AG09309 (cell line): ENCODE data around the gene GPR152.
A peak's percentile ranks its signal among the peaks of the same experiment; 100 is the strongest.
"Not testable (repeated sequence)": the region's sequence is repeated elsewhere in the genome, so short reads cannot be mapped to it uniquely, and the experiment has no call there.

Experiments
- DNase-seq: peaks from one replicate; pipeline ENCODE4 v3.0.0-alpha.2; 2010; ENCODE audit warnings: low read depth
- H3K4me3 ChIP-seq: 2 replicates; pipeline ENCODE4 v1.5.1; 2011; ENCODE audit warnings: mild to moderate bottlenecking, low read depth, low read length, moderate library complexity; ENCODE audit not compliant: control insufficient read depth
- TF ChIP-seq, protein P1 (sequence below): IDR thresholded peaks from 2 replicates; pipeline ENCODE4 v1.5.1; 2011; ENCODE audit warnings: mild to moderate bottlenecking, low read depth, low read length, inconsistent platforms; ENCODE audit not compliant: insufficient read depth, control insufficient read depth; ENCODE audit errors: missing control alignments

Gene GPR152

DNA sequence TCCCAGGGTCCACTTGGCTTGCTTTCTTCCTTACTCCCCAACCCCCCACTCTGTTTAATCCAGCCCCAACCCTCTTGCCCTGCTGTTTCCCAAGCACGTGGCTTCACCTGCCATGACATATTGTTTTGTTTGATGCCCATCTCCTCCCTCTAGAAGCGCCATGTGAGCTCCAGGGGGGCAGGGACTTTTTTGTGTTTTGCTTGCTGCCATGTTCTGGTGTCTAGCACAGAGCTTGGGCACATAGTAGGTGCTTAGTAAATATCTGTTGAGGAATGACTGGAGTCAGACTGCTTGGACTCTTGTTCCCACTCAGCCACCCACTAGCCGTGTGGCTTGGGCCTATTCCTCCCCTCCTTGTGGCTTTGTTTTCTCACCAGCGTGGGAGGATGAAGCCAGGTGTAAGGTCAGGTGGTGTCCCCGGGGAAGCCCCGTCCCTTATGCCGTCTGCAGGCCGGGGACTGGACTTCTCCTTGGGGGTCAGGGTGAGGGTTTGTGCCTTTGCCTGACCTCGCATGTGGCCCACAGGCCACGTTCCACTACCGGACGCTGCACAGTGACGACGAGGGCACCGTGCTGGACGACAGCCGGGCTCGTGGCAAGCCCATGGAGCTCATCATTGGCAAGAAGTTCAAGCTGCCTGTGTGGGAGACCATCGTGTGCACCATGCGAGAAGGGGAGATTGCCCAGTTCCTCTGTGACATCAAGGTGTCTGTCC is 34.1 kb upstream of the GPR152 start:
- no peak for DNase-seq
- TF ChIP-seq, protein P1, sequence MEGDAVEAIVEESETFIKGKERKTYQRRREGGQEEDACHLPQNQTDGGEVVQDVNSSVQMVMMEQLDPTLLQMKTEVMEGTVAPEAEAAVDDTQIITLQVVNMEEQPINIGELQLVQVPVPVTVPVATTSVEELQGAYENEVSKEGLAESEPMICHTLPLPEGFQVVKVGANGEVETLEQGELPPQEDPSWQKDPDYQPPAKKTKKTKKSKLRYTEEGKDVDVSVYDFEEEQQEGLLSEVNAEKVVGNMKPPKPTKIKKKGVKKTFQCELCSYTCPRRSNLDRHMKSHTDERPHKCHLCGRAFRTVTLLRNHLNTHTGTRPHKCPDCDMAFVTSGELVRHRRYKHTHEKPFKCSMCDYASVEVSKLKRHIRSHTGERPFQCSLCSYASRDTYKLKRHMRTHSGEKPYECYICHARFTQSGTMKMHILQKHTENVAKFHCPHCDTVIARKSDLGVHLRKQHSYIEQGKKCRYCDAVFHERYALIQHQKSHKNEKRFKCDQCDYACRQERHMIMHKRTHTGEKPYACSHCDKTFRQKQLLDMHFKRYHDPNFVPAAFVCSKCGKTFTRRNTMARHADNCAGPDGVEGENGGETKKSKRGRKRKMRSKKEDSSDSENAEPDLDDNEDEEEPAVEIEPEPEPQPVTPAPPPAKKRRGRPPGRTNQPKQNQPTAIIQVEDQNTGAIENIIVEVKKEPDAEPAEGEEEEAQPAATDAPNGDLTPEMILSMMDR, result no peak
- no peak overlapping the region for H3K4me3 ChIP-seq

DNA sequence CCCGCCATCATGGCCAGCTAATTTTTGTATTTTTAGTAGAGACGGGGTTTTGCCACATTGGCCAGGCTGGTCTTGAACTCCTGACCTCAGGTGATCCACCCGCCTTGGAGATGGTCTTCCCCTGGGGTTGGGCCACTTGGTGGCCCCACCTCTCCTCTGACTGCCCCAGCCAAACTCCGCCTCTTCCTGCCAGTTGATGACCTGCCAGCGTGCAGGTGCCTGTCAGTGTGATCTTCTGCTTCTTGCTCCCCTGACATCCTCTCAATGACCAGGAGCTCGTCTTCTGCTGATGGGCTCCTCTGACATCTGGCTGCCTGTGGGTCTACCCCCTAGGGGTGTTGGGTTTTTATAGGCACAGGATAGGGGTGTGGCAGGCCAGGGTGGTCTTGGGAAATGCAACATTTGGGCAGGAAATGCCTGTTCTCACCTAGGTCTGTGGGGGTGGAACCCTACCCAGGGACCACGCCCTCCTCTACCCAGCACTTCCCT is 33.4 kb upstream of the GPR152 start:
- DNase-seq, H3K4me3 ChIP-seq: not testable (repeated sequence)

DNA sequence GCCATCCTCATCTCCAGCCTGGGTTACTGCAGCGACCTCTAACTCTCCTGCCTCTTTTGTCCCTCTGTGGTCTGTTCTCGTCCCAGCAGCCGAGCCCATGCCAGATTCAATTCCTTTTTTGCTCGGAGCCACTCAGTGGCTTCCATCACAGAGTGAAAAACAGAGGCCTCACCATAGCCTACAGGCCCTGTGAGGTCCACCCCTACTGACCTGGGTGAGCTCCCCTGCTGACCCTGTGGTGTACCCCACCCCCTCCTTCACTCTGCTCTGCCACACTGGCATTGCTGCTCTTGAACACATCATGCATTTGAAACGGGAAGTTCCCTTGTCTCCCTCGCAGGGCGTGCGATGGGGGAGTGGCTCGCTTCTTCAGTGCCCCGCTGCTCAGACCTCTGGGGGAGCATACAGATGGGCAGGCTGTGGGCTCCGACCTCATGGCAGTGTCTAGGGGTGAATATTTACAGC is 32.4 kb upstream of the GPR152 start:
- H3K4me3 ChIP-seq, result no peak overlapping the region
- TF ChIP-seq, protein P1, result no peak
- DNase-seq, result no peak

DNA sequence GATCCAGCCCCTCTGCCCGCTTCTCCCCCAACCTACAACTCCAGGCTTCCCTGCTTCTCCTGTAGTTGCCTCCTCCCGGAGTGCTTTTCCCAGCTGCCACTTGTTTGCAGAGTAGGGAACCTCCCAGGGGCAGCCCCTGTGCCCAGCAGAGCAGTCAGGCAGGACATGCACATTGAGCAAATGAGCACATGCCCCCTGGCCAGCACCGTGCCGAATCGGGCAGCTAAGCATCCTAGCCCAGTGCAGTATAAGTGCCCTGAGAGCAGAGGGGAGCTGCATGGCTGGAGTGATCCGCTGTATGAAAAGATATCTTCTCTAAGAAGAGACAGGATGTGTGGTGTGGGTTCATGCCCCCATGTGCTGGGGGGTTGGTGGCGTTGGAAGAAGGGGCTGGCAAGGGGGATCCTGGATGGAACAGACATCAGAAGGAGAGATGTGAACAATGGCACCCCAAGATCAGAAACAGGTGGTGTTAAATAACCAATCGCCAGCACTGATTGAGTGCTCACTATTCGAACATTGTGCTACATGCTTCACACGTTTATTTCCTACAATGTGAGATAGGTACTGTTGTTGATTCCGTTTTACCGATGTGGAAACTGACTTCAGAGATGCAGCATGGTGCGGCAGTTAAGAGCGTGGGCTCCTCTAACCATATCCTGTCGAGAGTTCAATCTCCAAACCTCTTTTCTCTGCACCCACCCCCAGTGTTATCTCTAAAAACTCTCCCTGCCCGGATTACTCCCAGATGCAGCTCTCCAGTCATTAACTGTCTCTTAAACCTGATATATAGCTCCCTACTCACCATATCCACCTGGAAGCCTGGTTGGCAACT is 31.5 kb upstream of the GPR152 start:
- no peak overlapping the region for H3K4me3 ChIP-seq
- TF ChIP-seq, protein P1, result no peak
- no peak for DNase-seq

DNA sequence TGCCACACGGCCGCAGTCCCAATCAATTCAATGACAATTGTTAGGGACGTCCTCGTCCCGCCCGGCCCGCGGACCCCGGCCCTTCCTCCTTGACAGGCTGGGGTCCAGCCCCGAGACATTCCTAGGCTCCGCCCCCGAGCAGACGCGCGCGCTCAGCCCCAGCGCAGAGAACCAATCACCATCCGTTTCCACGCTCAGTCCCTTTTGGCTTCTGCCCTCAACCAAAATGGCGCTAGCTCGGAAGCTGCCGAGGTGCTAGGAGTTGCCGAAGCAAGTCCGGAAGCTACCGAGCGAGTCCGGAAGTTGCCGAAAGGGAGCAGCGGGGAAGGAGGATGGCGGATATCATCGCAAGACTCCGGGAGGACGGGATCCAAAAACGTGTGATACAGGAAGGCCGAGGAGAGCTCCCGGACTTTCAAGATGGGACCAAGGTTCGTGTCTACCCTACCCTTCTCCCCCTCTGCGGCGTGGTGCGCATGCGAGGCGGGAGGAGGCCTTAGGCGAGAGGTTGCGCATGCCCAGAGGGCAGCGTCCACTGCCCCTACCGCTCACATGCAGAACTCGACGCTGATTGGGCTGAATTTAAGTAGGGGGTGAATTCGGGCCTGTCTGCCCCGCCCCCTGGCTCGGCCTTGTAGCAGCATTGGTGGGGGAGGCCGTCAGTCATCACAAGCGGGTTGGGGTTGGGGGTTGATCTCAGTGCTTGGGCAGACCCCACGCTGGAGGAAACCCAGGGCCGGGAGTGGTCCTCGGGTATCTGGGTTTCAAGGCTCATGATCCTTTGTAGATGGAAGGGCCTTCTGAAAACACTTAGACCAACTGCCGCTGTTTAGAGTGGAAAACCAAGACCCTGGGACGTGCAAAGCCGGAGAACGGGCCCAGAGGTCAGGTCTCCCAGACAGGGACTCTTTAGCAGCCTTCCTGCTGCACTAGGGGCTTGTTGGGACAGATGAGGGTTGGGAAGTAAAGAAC is 30.6 kb upstream of the GPR152 start, which contains the start of gene AIP:
Gene AIP (plus strand): TSS at position 200 of the 972 bp plus-strand sequence. CDS start 133 bp downstream, at position 333.
- TF ChIP-seq, protein P1, result peak; percentile 8
- peak; percentile 87 for DNase-seq
- H3K4me3 ChIP-seq, result peak within 1 kb of the TSS; percentile 66

DNA sequence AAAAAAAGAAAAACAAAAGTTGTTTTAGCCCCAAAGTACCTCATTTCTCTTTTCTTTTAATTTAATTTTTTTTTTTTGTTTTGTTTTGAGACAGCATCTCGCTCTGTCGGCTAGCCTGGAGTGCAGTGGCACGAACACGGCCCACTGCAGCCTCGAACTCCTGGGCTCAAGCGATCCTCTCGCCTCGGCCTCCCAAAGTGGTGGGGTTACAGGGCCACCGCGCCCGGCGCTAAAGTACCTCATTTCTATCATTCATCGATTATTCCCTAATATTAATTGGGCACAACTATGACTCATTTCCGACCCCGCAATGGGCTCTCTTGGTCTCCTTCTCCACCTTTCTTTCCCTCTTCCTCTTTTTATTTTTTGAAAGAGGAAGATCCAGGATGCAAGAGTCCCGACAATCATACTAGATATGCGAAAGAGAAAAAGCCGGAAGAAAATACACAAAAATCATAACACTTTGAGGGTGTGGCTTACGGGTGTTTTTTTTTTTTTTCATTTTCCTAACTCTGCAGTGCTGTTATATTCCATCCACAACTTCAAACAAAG is 29.8 kb upstream of the GPR152 start:
- no peak for DNase-seq
- peak overlapping the region; percentile 66 for H3K4me3 ChIP-seq
- TF ChIP-seq, protein P1, result no peak

DNA sequence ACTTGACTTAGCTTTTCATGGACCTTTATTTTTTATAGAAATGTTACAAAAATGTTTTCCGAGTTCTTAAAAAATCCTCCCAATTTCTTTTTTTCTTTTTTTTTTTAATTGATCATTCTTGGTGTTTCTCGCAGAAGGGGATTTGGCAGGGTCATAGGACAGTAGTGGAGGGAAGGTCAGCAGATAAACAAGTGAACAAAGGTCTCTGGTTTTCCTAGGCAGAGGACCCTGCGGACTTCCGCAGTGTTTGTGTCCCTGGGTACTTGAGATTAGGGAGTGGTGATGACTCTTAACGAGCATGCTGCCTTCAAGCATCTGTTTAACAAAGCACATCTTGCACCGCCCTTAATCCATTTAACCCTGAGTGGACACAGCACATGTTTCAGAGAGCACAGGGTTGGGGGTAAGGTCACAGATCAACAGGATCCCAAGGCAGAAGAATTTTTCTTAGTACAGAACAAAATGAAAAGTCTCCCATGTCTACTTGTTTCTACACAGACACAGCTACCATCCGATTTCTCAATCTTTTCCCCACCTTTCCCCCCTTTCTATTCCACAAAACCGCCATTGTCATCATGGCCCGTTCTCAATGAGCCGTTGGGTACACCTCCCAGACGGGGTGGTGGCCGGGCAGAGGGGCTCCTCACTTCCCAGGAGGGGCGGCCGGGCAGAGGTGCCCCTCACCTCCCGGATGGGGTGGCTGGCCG is 25.0 kb upstream of the GPR152 start:
- not testable (repeated sequence) for DNase-seq, H3K4me3 ChIP-seq

DNA sequence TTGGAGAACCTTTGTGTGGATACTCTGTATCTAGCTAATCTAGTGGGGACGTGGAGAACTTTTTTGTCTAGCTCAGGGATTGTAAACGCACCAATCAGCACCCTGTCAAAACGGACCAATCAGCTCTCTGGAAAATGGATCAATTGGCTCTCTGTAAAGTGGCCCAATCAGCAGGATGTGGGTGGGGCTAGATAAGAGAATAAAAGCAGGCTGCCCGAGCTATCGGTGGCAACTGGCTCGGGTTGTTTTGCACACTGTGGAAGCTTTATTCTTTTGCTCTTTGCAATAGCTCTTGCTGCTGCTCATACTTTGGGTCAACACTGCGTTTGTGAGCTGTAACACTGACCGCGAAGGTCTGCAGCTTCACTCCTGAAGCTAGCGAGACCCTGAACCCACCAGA is 24.2 kb upstream of the GPR152 start:
- H3K4me3 ChIP-seq, DNase-seq: not testable (repeated sequence)
